HCT116 (cell line): ENCODE data around the gene NKX1-1. TPM values are rescaled to one million over a fixed set of nuclear protein-coding genes. Genes with fewer than 3 reads are reported as not detected.

Experiments
- ATAC-seq: fragments of 200-7000 bp; cut with Tn5 transposase; 2 replicates; pipeline ENCODE4 v1.9.1; 2020; ENCODE audit warnings: mild to moderate bottlenecking, moderate library complexity
- BruUV-seq: library from RNA; stranded (reverse); fragments of 400-500 nt; replicated peaks from 2 replicates; lab custom pipeline; 2021; lab: Mats Ljungman, UMichigan
- CTCF ChIA-PET: fragments of 300-600 bp; sonication (Branson Sonifier 250); formaldehyde crosslinking; loops from one replicate; lab custom pipeline; 2021; ENCODE audit warnings: antibody characterized with exemption; lab: Charles Lee
- POLR2A ChIA-PET: fragments of 300-600, 350-600 bp; sonication (Branson Sonifier 250); formaldehyde crosslinking; loops from one replicate; lab custom pipeline; 2021; ENCODE audit warnings: antibody characterized with exemption; lab: Charles Lee
- RAD21 ChIA-PET, 2 experiments: fragments of 300-600 bp; sonication (Branson Sonifier 250); formaldehyde crosslinking; loops; one replicate each; lab custom pipeline; 2023; ENCODE audit warnings: low total read pairs in 2 of 2; ENCODE audit not compliant: uncharacterized antibody in 2 of 2, unreplicated experiment in 2 of 2, low non-redundant PET in 1 of 2; lab: Charles Lee
- DNase-seq: peaks from one replicate; pipeline ENCODE4 v3.0.0-alpha.2; 2010; ENCODE audit warnings: low read depth, low spot score
- H2AFZ ChIP-seq: fragments of 200-600 bp; shearing (Covaris generic), sonication (generic); 2 replicates; pipeline ENCODE4 v1.6.1; 2017; ENCODE audit warnings: low read depth, mixed run types, mixed read lengths, antibody characterized with exemption, low read length; ENCODE audit not compliant: poor library complexity, severe bottlenecking
- H3K27ac ChIP-seq: 2 replicates; pipeline ENCODE4 v1.5.1; 2012; ENCODE audit warnings: low read depth, low read length
- H3K27me3 ChIP-seq: fragments of 200-600 bp; sonication (generic); 2 replicates; pipeline ENCODE4 v1.6.1; 2016; ENCODE audit warnings: mixed run types, low read length, mixed read lengths; ENCODE audit not compliant: insufficient read depth
- H3K36me3 ChIP-seq, 2 experiments: fragments of 200-500 bp in 1 of 2; fragments of 200-600 bp in 1 of 2; sonication (Bioruptor generic) in 1 of 2; sonication (generic) in 1 of 2; 2 replicates each; pipeline versions ENCODE4 v1.5.1 to v1.6.1; 2014 to 2016; ENCODE audit warnings: low read length in 2 of 2, inconsistent platforms in 1 of 2, mixed read lengths in 1 of 2, mixed run types in 1 of 2; ENCODE audit not compliant: insufficient read depth in 2 of 2, control insufficient read depth in 1 of 2
- H3K4me1 ChIP-seq, 2 experiments: fragments of 200-600 bp in 1 of 2; sonication (generic) in 1 of 2; 2 replicates each; pipeline versions ENCODE4 v1.5.1 to v1.6.1; 2012 to 2017; ENCODE audit warnings: low read length in 2 of 2, inconsistent platforms in 1 of 2, mild to moderate bottlenecking in 1 of 2, mixed read lengths in 1 of 2, mixed run types in 1 of 2, moderate library complexity in 1 of 2; ENCODE audit not compliant: insufficient read depth in 2 of 2, control insufficient read depth in 1 of 2
- H3K4me2 ChIP-seq: fragments of 200-600 bp; sonication (generic); 2 replicates; pipeline ENCODE4 v1.6.1; 2017; ENCODE audit warnings: mixed run types, low read length, mixed read lengths
- H3K4me3 ChIP-seq, 2 experiments: fragments of 200-600 bp in 1 of 2; sonication (generic) in 1 of 2; replicated peaks in 1 of 2; 2 replicates each; pipeline ENCODE4 v1.5.1; 2011 to 2016; ENCODE audit warnings: low read length in 2 of 2, control low read depth in 1 of 2, low read depth in 1 of 2, mild to moderate bottlenecking in 1 of 2, mixed read lengths in 1 of 2, mixed run types in 1 of 2
- H3K79me2 ChIP-seq: fragments of 200-600 bp; sonication (generic); 2 replicates; pipeline ENCODE4 v1.6.1; 2017; ENCODE audit warnings: mild to moderate bottlenecking, mixed run types, low read length, moderate library complexity, mixed read lengths; ENCODE audit not compliant: insufficient read depth
- H3K9ac ChIP-seq: fragments of 200-600 bp; sonication (generic); 2 replicates; pipeline ENCODE4 v1.6.1; 2016; ENCODE audit warnings: low read length, mixed read lengths
- H3K9me2 ChIP-seq: fragments of 200-600 bp; sonication (generic), shearing (Covaris generic); 2 replicates; pipeline ENCODE4 v1.6.1; 2017; ENCODE audit warnings: mixed run types, mild to moderate bottlenecking, moderate library complexity; ENCODE audit not compliant: insufficient read depth
- H3K9me3 ChIP-seq, 2 experiments: fragments of 200-500 bp in 1 of 2; fragments of 200-600 bp in 1 of 2; sonication (Bioruptor generic) in 1 of 2; sonication (generic) in 1 of 2; 2 replicates each; pipeline ENCODE4 v1.6.1; 2014 to 2017; ENCODE audit warnings: low read length in 2 of 2, mixed read lengths in 2 of 2, inconsistent platforms in 1 of 2, low read depth in 1 of 2, mild to moderate bottlenecking in 1 of 2, mixed run types in 1 of 2, moderate library complexity in 1 of 2; ENCODE audit not compliant: control insufficient read depth in 1 of 2, insufficient read depth in 1 of 2
- H4K20me1 ChIP-seq: fragments of 200-600 bp; sonication (generic), shearing (Covaris generic); 2 replicates; pipeline ENCODE4 v1.6.1; 2017; ENCODE audit warnings: mixed run types, mild to moderate bottlenecking, moderate library complexity; ENCODE audit not compliant: insufficient read depth
- ATF3 ChIP-seq: IDR thresholded peaks from 2 replicates; pipeline ENCODE4 v1.6.1; 2012
- CBX3 ChIP-seq: IDR thresholded peaks from 2 replicates; pipeline ENCODE4 v1.6.1; 2012; ENCODE audit warnings: low read depth
- CEBPB ChIP-seq: IDR thresholded peaks from 2 replicates; pipeline ENCODE4 v1.6.1; 2012; ENCODE audit warnings: low read depth
- CTCF ChIP-seq, 3 experiments: fragments of 200-600 bp in 1 of 3; sonication (generic) in 1 of 3; IDR thresholded peaks in 2 of 3; conservative IDR thresholded peaks in 1 of 3; 2 replicates each; pipeline ENCODE4 v1.5.1; 2012 to 2017; ENCODE audit warnings: low read depth in 2 of 3, low read length in 2 of 3, antibody characterized with exemption in 1 of 3, borderline replicate concordance in 1 of 3, control low read depth in 1 of 3, mild to moderate bottlenecking in 1 of 3, mixed read lengths in 1 of 3, mixed run types in 1 of 3, moderate library complexity in 1 of 3; ENCODE audit not compliant: insufficient read depth in 1 of 3
- EGR1 ChIP-seq: IDR thresholded peaks from 2 replicates; pipeline ENCODE4 v1.6.1; 2012; ENCODE audit warnings: low read depth
- ELF1 ChIP-seq: IDR thresholded peaks from 2 replicates; pipeline ENCODE4 v1.6.1; 2012; ENCODE audit warnings: low read depth, borderline replicate concordance
- EZH2 ChIP-seq: fragments of 200-600 bp; sonication (generic); IDR thresholded peaks from 2 replicates; pipeline ENCODE4 v1.6.1; 2017; ENCODE audit warnings: antibody characterized with exemption, mixed run types
- FOSL1 ChIP-seq: IDR thresholded peaks from 2 replicates; pipeline ENCODE4 v1.6.1; 2012; ENCODE audit warnings: low read depth
- MAX ChIP-seq: IDR thresholded peaks from 2 replicates; pipeline ENCODE4 v1.6.1; 2012
- REST ChIP-seq: IDR thresholded peaks from 2 replicates; pipeline ENCODE4 v1.6.1; 2012; ENCODE audit warnings: low read depth
- SP1 ChIP-seq: IDR thresholded peaks from 2 replicates; pipeline ENCODE4 v1.6.1; 2012; ENCODE audit warnings: low read depth
- SRF ChIP-seq: IDR thresholded peaks from 2 replicates; pipeline ENCODE4 v1.6.1; 2012; ENCODE audit warnings: low read depth
- TCF7L2 ChIP-seq: IDR thresholded peaks from 2 replicates; pipeline ENCODE4 v1.7.0; 2011; ENCODE audit warnings: borderline replicate concordance, inconsistent platforms; ENCODE audit not compliant: insufficient read depth, insufficient read length; ENCODE audit errors: extremely low read depth
- YY1 ChIP-seq: IDR thresholded peaks from 2 replicates; pipeline ENCODE4 v1.6.1; 2011; ENCODE audit warnings: low read length, low read depth, moderate library complexity, mild to moderate bottlenecking; ENCODE audit not compliant: insufficient replicate concordance; ENCODE audit errors: extremely low read depth
- ZBTB33 ChIP-seq: IDR thresholded peaks from 2 replicates; pipeline ENCODE4 v1.6.1; 2011; ENCODE audit warnings: mild to moderate bottlenecking, low read length, moderate library complexity; ENCODE audit not compliant: insufficient replicate concordance; ENCODE audit errors: extremely low read depth
- ZFX ChIP-seq: fragments of 450-650 bp; IDR thresholded peaks from 2 replicates; pipeline ENCODE4 v1.6.1; 2017
- intact Hi-C: fragments of 100-400 bp; cut with micrococcal nuclease; formaldehyde crosslinking; loops from 2 replicates; pipeline ENCODE4 v1.10.0; 2022
- total RNA-seq: library from RNA; stranded (reverse); gene quantifications from one replicate; pipeline ENCODE4 v1.2.1, GENCODE V29; 2021; ENCODE audit not compliant: unreplicated experiment

NKX1-1 gene
- total RNA-seq, 1 experiment from 2014 or later, result not detected

- no peaks in the 10 kb centered on the region; a peak in 1 of 4 replicates for H3K9me3 ChIP-seq
- TF ChIP-seq ATF3, result no peak
- TF ChIP-seq SP1, result no peak
- no peak for TF ChIP-seq EZH2
- no peak for TF ChIP-seq ELF1
- no peak for TF ChIP-seq EGR1
- no peak for TF ChIP-seq REST
- TF ChIP-seq CBX3, result no peak
- TF ChIP-seq TCF7L2, result no peak
- no peak for TF ChIP-seq ZBTB33
- TF ChIP-seq SRF, result no peak
- no peak for TF ChIP-seq MAX
- no peak for TF ChIP-seq YY1
- TF ChIP-seq ZFX, result no peak
- TF ChIP-seq FOSL1, result no peak
- no peak for TF ChIP-seq CEBPB
- TF ChIP-seq CTCF (IDR thresholded peaks at IDR 0.05 in 2 of 3, conservative IDR thresholded peaks at IDR 0.05 in 1 of 3; ENCODE audit: borderline replicate concordance in 1 of 3, insufficient read depth in 1 of 3, low read depth in 2 of 3, low read length in 2 of 3), result no peak
- no peaks in the 10 kb centered on the region for H3K79me2 ChIP-seq
- RAD21 ChIA-PET, result no interaction called here
- no TSS peak for BruUV-seq
- ATAC-seq (no peak), DNase-seq (no peak)
- no peaks in the 10 kb centered on the region for H4K20me1 ChIP-seq
- H3K9ac ChIP-seq, result no peak overlapping the region
- CTCF ChIA-PET, result no interaction called here
- H3K36me3 ChIP-seq, result no peaks in the 10 kb centered on the region
- peaks cover 26% of the 10 kb centered on the region for H3K27me3 ChIP-seq
- intact Hi-C loops, result no loop called here
- no peak overlapping the region for H3K4me3 ChIP-seq
- POLR2A ChIA-PET, result no interaction called here
- no peaks in the 10 kb centered on the region for H3K4me1 ChIP-seq
- H3K9me2 ChIP-seq, result no peaks in the 10 kb centered on the region
- H3K4me2 ChIP-seq, result no peak overlapping the region
- no peak overlapping the region for H3K27ac ChIP-seq
- no peak overlapping the region for H2AFZ ChIP-seq
These were observed 47.5 kb upstream of the NKX1-1 start for GRCh38 chr4:1453731-1454130.
